GM18909 (cell line): ENCODE measurements around the gene ARHGEF16.

Experiments used
- ATAC-seq: cut with Tn5 transposase; IDR thresholded peaks from one replicate; pipeline ENCODE4 v1.9.1; 2021; ENCODE audit warnings: mild to moderate bottlenecking; ENCODE audit not compliant: unreplicated experiment, poor library complexity

The ARHGEF16 gene

GRCh38 chr1:3454811-3455618, 550 bp downstream of the ARHGEF16 start:
- ATAC-seq = no peak

GRCh38 chr1:3455670-3456448, 1.4 kb downstream of the ARHGEF16 start:
- ATAC-seq = no peak

- ATAC-seq = no peak
Measured at GRCh38 chr1:3456449-3456963, 2.0 kb downstream of the ARHGEF16 start.

GRCh38 chr1:3456964-3457909, 2.8 kb downstream of the ARHGEF16 start:
- no peak for ATAC-seq

- ATAC-seq = no peak
Measured at GRCh38 chr1:3457910-3458883, 3.7 kb downstream of the ARHGEF16 start.

- no peak for ATAC-seq
Measured at GRCh38 chr1:3459051-3459908, 4.8 kb downstream of the ARHGEF16 start.

GRCh38 chr1:3459940-3460671, 5.6 kb downstream of the ARHGEF16 start:
- ATAC-seq = no peak

- ATAC-seq = no peak
Measured at GRCh38 chr1:3460672-3461131, 6.2 kb downstream of the ARHGEF16 start.

- ATAC-seq = no peak
Measured at GRCh38 chr1:3461238-3461933, 6.9 kb downstream of the ARHGEF16 start.

GRCh38 chr1:3461934-3462275, 7.4 kb downstream of the ARHGEF16 start:
- no peak for ATAC-seq

GRCh38 chr1:3462356-3463012, 8.0 kb downstream of the ARHGEF16 start:
- ATAC-seq = no peak

GRCh38 chr1:3463013-3463385, 8.5 kb downstream of the ARHGEF16 start:
- ATAC-seq = no peak

- no peak for ATAC-seq
Measured at GRCh38 chr1:3463408-3463863, 9.0 kb downstream of the ARHGEF16 start.

- ATAC-seq = no peak
Measured at GRCh38 chr1:3463891-3464648, 9.6 kb downstream of the ARHGEF16 start.

GRCh38 chr1:3464649-3465025, 10.2 kb downstream of the ARHGEF16 start:
- ATAC-seq = no peak
